ENCODE measurements around the gene EFS. TPM values are rescaled to one million over a fixed set of nuclear protein-coding genes. Genes with fewer than 3 reads are reported as not detected.

The EFS gene
- polyA plus RNA-seq, 1 donor, result 19.0 TPM

DNA sequence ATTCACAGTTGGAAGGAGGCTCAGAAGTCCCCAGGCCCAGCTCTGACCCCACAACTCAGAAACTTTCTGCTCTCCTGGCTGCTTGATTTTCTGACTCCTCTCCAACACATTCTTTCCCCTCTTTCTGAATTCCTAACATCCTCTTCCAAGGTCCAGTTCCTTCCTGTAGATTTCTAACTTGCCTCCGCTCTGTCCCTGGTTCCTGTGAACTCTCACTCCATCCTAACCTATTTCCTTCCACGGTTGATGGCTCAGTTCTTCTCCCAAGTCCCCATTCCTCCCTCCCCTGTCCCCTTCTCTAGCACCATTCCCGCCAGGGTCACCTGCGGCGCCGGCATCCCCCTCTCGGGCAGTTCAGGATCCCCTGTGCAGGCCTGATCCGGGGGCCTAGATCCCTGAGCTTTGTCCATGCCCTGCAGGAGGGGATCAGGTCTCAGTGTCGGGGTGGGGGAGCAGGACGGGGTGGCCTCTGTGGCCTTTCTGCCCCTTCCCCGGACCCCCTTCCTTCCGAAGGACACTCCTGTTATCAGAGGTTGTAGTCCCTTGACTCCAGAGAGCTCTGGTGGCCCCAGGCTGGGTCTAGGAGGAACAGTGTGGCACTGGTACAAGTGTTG, 6.3 kb downstream of the EFS start:
- Histone ChIP-seq H3K36me3 (ENCODE audit: control insufficient read depth, insufficient read depth, low read length) (peaks cover 16% of the 10 kb centered on the region), H3K9me3 (ENCODE audit: control insufficient read depth, low read depth, low read length) (no peaks in the 10 kb centered on the region), H3K4me1 (ENCODE audit: control insufficient read depth, insufficient read depth, low read length) (no peaks in the 10 kb centered on the region), H3K27ac (ENCODE audit: low read length) (no peak overlapping the region), H3K27me3 (ENCODE audit: control insufficient read depth, insufficient read depth, low read length) (peaks cover 6% of the 10 kb centered on the region), H3K4me3 (ENCODE audit: low read length) (no peak overlapping the region)
- no peak for DNase-seq
- 88% methylated on average over 2 of the region's 12 CpGs for WGBS (ENCODE audit: insufficient coverage, low lambda C conversion rate)

DNA sequence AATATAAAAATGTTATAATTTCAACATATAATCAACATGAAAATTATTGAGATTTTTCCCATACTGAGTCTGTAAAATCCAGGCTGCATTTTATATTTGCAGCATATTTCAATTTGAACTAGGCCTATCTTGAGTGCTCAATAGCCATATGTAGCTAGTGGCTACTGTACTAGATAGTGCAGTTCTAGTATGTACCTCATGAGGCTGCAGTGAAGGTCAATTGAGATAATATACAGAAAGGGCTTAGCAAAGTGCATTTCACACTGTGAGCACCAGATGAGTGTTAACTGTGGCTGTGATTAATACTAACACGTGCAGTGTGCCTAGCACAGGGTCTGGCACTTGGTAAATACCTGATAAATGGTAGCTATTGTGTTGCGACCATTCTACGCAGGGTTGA, 6.9 kb downstream of the EFS start:
- H3K4me3 ChIP-seq (ENCODE audit: low read length), result no peak overlapping the region
- H3K27ac ChIP-seq (ENCODE audit: low read length), result no peak overlapping the region
- no CpG with 5 or more reads among the region's 3 CpGs for WGBS (ENCODE audit: insufficient coverage, low lambda C conversion rate)

DNA sequence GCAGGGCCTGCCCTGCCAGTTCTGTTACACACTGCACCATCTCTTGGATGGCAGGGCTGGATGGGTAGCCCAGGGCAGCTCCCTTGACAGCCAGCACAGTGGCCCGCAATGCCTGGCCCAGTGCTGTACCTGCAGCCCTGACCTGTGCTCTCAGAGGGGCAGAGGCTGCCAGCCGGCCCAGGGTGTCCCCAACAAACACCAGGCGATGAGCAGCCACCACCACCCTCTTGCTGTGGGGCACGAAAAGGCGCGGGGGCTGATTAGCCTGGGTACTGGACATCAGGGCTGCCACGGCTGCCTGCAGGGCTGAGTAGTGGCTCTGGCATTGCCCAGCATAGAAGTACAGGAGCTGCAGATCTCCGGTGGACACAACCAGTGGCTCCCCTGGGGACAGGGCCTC, 7.7 kb downstream of the EFS start:
- Histone ChIP-seq H3K27me3 (ENCODE audit: control insufficient read depth, insufficient read depth, low read length) (peaks cover 11% of the 10 kb centered on the region), H3K36me3 (ENCODE audit: control insufficient read depth, insufficient read depth, low read length) (peaks cover 14% of the 10 kb centered on the region), H3K4me1 (ENCODE audit: control insufficient read depth, insufficient read depth, low read length) (peaks cover 6% of the 10 kb centered on the region), H3K27ac (ENCODE audit: low read length) (no peak overlapping the region), H3K9me3 (ENCODE audit: control insufficient read depth, low read depth, low read length) (no peaks in the 10 kb centered on the region), H3K4me3 (ENCODE audit: low read length) (no peak overlapping the region)
- DNase-seq, result no peak
- no CpG with 5 or more reads among the region's 8 CpGs for WGBS (ENCODE audit: insufficient coverage, low lambda C conversion rate)

More for the DNA sequence above, 6.9 kb downstream of the EFS start:
- H3K27me3 ChIP-seq (ENCODE audit: control insufficient read depth, insufficient read depth, low read length), result peaks cover 11% of the 10 kb centered on the region
- H3K9me3 ChIP-seq (ENCODE audit: control insufficient read depth, low read depth, low read length), result no peaks in the 10 kb centered on the region
- DNase-seq, result no peak
- peaks cover 14% of the 10 kb centered on the region for H3K36me3 ChIP-seq (ENCODE audit: control insufficient read depth, insufficient read depth, low read length)
- peaks cover 3% of the 10 kb centered on the region for H3K4me1 ChIP-seq (ENCODE audit: control insufficient read depth, insufficient read depth, low read length)

DNA sequence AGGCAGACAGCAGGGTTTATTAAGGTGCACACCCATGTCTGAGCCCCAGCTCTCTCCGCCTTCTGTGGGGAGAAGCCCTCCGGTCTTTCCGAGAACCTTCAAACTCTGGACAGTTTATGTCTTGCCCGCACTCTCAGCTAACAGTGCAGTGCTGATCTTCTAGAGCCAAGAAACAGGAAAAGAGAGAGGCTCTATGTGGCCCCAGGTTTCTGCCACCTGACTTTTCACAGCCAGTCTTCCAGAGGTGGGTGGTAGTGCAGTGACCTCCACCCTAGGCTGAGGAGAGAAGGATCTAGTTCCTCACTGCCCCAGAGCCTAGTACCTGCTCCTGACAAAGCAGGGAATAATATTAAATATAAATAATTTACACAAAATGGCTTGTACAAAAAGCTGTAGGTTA, 8.3 kb downstream of the EFS start:
- H3K36me3 ChIP-seq (ENCODE audit: control insufficient read depth, insufficient read depth, low read length), result peaks cover 14% of the 10 kb centered on the region
- no peaks in the 10 kb centered on the region for H3K9me3 ChIP-seq (ENCODE audit: control insufficient read depth, low read depth, low read length)
- H3K27ac ChIP-seq (ENCODE audit: low read length), result no peak overlapping the region
- no CpG with 5 or more reads among the region's 4 CpGs for WGBS (ENCODE audit: insufficient coverage, low lambda C conversion rate)
- H3K4me3 ChIP-seq (ENCODE audit: low read length), result no peak overlapping the region
- H3K4me1 ChIP-seq (ENCODE audit: control insufficient read depth, insufficient read depth, low read length), result peaks cover 6% of the 10 kb centered on the region
- DNase-seq, result no peak
- H3K27me3 ChIP-seq (ENCODE audit: control insufficient read depth, insufficient read depth, low read length), result peaks cover 15% of the 10 kb centered on the region

DNA sequence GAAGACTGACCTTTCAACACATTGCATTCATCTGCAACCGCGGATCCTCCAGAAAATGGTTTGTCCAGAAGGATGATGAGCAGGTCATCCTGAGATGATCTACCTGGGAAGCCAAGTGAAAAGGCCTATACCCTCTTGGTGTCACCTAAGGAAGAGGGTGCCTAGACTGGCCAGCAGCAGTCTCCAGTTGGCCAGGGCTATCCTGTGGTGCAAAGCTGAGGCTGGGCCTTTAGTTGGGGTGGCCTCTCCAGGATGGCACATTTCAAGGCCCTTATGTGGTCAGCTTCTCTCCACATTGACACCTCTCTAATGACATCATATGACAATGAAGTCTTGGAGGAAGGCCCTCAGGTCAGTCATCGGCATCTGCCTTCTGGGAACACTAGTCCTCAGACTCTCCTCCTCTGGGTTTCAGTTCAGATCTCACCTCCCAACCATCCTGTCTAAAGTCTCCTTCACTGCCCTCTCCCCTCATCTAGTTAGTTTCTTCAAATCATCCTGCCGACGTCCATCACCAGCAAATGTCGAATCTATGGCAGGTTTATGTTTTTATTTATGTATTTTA, 9.0 kb downstream of the EFS start:
- peaks cover 6% of the 10 kb centered on the region for H3K4me1 ChIP-seq (ENCODE audit: control insufficient read depth, insufficient read depth, low read length)
- H3K27me3 ChIP-seq (ENCODE audit: control insufficient read depth, insufficient read depth, low read length), result peaks cover 17% of the 10 kb centered on the region
- no peaks in the 10 kb centered on the region for H3K9me3 ChIP-seq (ENCODE audit: control insufficient read depth, low read depth, low read length)
- H3K4me3 ChIP-seq (ENCODE audit: low read length), result no peak overlapping the region
- H3K27ac ChIP-seq (ENCODE audit: low read length), result no peak overlapping the region
- no CpG with 5 or more reads among the region's 6 CpGs for WGBS (ENCODE audit: insufficient coverage, low lambda C conversion rate)
- H3K36me3 ChIP-seq (ENCODE audit: control insufficient read depth, insufficient read depth, low read length), result peaks cover 14% of the 10 kb centered on the region
- DNase-seq, result no peak

DNA sequence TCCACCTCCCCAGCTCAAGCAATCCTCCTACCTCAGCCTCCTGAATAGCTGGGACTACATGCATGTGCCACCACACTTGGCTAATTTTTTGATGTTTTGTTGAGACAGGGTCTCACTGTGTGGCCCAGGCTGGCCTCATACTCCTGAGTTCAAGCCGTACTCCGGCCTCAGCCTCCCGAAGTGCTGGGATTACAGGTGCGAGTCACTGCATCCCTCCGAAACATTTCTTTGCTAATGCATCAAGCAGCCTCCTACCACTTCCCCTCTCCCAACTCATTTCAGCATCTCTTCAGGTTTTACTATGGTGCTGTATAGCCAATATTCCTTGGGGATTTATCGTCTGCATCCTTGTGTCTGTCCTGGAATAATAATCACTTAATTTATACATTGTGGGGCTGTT, 10.0 kb downstream of the EFS start:
- WGBS (ENCODE audit: insufficient coverage, low lambda C conversion rate), result no CpG with 5 or more reads among the region's 6 CpGs
- no peaks in the 10 kb centered on the region for H3K9me3 ChIP-seq (ENCODE audit: control insufficient read depth, low read depth, low read length)

DNA sequence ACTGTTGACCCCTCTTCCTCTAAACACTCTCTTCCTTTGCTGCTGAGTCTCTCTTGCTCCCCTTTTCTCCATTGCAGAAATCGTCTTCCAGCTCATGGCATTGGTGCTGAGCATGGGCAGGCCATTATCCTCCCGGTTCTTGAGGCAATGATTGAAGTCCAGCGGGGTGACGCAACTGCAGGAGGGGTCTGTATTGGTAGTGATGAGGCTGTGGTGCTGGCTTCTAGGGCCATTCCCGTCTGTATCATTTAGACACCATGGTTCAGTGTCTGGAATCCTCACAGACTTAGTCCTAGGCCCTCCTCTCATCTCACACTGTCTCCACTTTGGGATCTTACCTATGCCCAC, 11.6 kb downstream of the EFS start:
- no peak overlapping the region for H3K27ac ChIP-seq (ENCODE audit: low read length)
- peaks cover 6% of the 10 kb centered on the region for H3K4me1 ChIP-seq (ENCODE audit: control insufficient read depth, insufficient read depth, low read length)
- no peak overlapping the region for H3K4me3 ChIP-seq (ENCODE audit: low read length)
- no peaks in the 10 kb centered on the region for H3K9me3 ChIP-seq (ENCODE audit: control insufficient read depth, low read depth, low read length)
- no peak for DNase-seq
- WGBS (ENCODE audit: insufficient coverage, low lambda C conversion rate), result no CpG with 5 or more reads among the region's 5 CpGs
- peaks cover 2% of the 10 kb centered on the region for H3K36me3 ChIP-seq (ENCODE audit: control insufficient read depth, insufficient read depth, low read length)
- H3K27me3 ChIP-seq (ENCODE audit: control insufficient read depth, insufficient read depth, low read length), result peaks cover 17% of the 10 kb centered on the region

More for the DNA sequence above, 10.0 kb downstream of the EFS start:
- no peak for DNase-seq
- H3K4me3 ChIP-seq (ENCODE audit: low read length), result no peak overlapping the region
- peaks cover 6% of the 10 kb centered on the region for H3K4me1 ChIP-seq (ENCODE audit: control insufficient read depth, insufficient read depth, low read length)
- no peak overlapping the region for H3K27ac ChIP-seq (ENCODE audit: low read length)
- H3K27me3 ChIP-seq (ENCODE audit: control insufficient read depth, insufficient read depth, low read length), result peaks cover 17% of the 10 kb centered on the region
- H3K36me3 ChIP-seq (ENCODE audit: control insufficient read depth, insufficient read depth, low read length), result peaks cover 11% of the 10 kb centered on the region

DNA sequence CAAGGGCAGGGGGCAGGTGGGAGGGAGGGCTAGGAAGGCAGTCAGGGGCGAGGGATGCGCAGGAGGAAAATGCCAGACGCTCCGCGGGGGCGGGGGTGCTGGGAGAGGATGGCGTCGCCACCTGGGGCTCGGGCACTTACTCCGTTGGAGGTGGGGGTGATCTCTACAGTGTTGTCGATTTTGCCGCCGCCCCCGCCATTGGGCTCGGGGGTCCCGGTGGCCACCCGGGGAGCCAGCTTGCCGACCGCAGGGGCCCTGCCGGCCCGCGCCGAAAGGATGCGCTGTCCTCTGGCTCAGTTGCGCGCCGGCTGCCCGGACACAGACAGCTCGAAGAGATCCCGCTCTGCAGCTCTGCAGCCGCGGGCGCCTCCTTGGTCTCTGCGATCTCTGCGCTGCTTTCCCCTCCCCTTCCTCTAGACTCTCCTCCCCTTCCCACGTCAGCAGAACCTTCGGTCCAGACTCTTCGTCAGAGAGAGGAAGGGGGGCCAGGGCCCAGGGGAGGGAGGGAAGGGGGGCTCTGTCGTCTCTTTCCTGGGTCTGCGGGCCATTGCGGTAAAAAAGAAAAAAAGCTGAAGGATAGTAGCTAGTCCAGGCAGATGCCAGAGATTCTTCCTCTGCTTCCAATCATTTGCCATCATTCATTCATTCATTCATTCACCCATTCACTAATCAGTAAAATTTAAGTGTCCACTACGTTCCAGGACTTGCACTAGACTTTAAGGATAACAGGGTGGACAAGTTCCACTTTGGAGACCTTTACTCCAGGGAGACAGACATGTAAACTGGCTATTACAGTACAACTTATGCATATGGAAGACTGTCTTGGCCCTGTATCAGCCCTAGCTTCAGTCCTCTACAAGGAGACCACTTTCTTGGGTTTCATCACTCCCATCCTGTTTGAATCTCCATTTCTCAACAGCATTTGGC, 12.2 kb downstream of the EFS start, which contains the start of gene SLC22A17:
TSS of gene SLC22A17 (minus strand) at position 382 of the 927 bp plus-strand sequence.
- Histone ChIP-seq H3K36me3 (ENCODE audit: control insufficient read depth, insufficient read depth, low read length) (peaks cover 5% of the 10 kb centered on the region), H3K9me3 (ENCODE audit: control insufficient read depth, low read depth, low read length) (no peaks in the 10 kb centered on the region), H3K4me1 (ENCODE audit: control insufficient read depth, insufficient read depth, low read length) (peaks cover 6% of the 10 kb centered on the region), H3K4me3 (ENCODE audit: low read length) (peak within 1 kb of the TSS; percentile 60), H3K27me3 (ENCODE audit: control insufficient read depth, insufficient read depth, low read length) (peaks cover 17% of the 10 kb centered on the region), H3K27ac (ENCODE audit: low read length) (peak within 1 kb of the TSS; percentile 27)
- peak; percentile 88 to 89 for DNase-seq
- WGBS (ENCODE audit: insufficient coverage, low lambda C conversion rate), result no CpG with 5 or more reads among the region's 42 CpGs

DNA sequence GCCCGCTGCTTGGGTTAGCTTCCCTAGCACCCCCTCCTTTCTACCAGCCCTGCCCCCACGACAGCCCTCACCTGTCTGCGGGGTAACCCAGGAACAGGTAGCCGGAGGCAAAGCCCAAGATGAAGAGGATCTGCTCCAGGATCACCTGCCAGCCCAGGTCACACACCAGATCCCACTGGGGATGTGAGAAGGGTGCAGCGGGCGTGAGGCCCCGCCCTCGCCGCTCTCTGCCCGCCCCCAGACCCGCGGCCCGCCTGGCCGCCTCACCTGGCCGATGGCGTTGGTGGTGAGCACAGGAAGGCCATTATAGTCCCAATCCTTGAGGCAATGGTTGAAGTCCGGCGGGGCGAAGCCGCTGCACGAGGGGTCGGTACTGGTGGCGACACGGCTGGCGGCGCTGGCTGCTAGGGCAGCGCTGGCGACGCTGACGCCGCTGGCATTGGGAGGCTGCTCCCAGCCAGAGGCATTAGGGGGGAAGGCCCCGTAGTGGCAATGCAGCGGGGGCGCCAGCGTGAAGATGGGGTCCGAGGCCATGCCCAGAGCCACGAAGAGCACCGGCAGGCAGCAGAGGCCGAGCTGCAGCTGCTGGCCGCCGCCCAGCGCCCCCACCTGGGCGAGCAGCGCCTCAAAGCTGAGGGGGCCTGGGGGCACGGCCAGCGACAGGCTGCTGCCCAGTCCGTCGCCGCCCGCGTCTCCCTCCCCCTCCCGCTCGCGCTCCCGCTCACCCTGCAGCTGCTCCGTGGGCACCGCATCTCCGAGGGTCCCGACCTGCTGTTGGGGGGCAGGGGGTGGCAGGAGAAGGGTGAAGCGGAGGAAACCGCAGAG, 13.1 kb downstream of the EFS start:
- peak in 1 of 2 donors; percentile 41 for DNase-seq
- Histone ChIP-seq H3K4me1 (ENCODE audit: control insufficient read depth, insufficient read depth, low read length) (peaks cover 6% of the 10 kb centered on the region), H3K27ac (ENCODE audit: low read length) (no peak overlapping the region), H3K4me3 (ENCODE audit: low read length) (peak overlapping the region; percentile 60), H3K36me3 (ENCODE audit: control insufficient read depth, insufficient read depth, low read length) (peaks cover 3% of the 10 kb centered on the region), H3K27me3 (ENCODE audit: control insufficient read depth, insufficient read depth, low read length) (peaks cover 17% of the 10 kb centered on the region), H3K9me3 (ENCODE audit: control insufficient read depth, low read depth, low read length) (no peaks in the 10 kb centered on the region)
- no CpG with 5 or more reads among the region's 61 CpGs for WGBS (ENCODE audit: insufficient coverage, low lambda C conversion rate)

Measured in large intestine (tissue), 3 donors.